Measurements from ENCODE around the gene C10orf120. TPM values are rescaled to one million over a fixed set of nuclear protein-coding genes. Genes with fewer than 3 reads are reported as not detected.

Gene C10orf120
- total and polyA plus RNA-seq, 10 of the 15 experiments (the other 5 are each of a cell fraction or from before 2014, with no cell fraction given) = not detected

DNA sequence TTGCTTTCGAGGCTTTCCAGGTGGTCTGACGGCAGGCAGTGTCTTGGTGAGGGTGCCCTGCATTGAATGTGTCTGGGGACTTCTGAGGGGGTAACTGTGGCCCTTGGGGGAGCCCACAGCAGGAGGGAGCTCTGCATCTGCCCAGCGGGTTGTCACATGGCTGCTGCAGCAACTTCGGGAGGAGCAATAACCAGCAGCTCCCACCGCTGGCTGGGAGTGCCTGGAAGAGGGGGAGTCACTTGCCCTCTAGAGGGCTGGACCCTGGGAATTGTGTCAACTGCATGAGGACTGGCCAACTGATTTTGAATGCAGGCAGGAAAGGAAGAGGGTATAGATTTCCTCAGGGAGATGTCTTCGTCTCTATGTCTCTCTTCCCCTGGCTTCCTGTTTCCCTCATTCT is 26.4 kb downstream of the C10orf120 start:
- BruUV-seq (replicated peaks) = no TSS peak
- SMC1A ChIA-PET (ENCODE audit: uncharacterized antibody, unreplicated experiment) = no interaction called here
- intact Hi-C loops (cut with micrococcal nuclease; ENCODE audit: unreplicated experiment) = no loop called here
- no peak overlapping the region for H3K9ac ChIP-seq (ENCODE audit: control insufficient read depth, insufficient read depth, low read length)
- in situ Hi-C loops (cut with MboI) = no loop called here
- H3K79me2 ChIP-seq (ENCODE audit: control insufficient read depth, insufficient read depth, low read length) = no peaks in the 10 kb centered on the region
- no peaks in the 10 kb centered on the region for H4K20me1 ChIP-seq (ENCODE audit: control insufficient read depth, insufficient read depth)
- H2AFZ ChIP-seq (ENCODE audit: control insufficient read depth, low read depth, low read length) = no peak overlapping the region
- TF ChIP-seq FOXK2 (IDR thresholded peaks at IDR 0.05) (no peak), NFYA (IDR thresholded peaks at IDR 0.05; ENCODE audit: borderline replicate concordance, low read depth, low read length) (no peak), WRNIP1 (IDR thresholded peaks at IDR 0.05; ENCODE audit: borderline replicate concordance, low read depth, low read length) (no peak)
- CTCF ChIA-PET = interaction anchor here (0.7 kb wide), 1 partner anchor 25 kb away, joined by 3 read pairs; no protein-coding TSS in a partner anchor
- no peak overlapping the region for H3K4me2 ChIP-seq (ENCODE audit: control insufficient read depth, insufficient read depth)
- H3K9me3 ChIP-seq (replicated peaks; ENCODE audit: control insufficient read depth, insufficient read depth, low read length) = no peaks in the 10 kb centered on the region
- ATAC-seq (no peak), DNase-seq (ENCODE audit: low read depth, low spot score) (no peak), FAIRE-seq (no peak)
- RAD21 ChIA-PET (ENCODE audit: unreplicated experiment) = no interaction called here
- peaks cover 0 to 2% of the 10 kb centered on the region in 2 experiments; a peak in 1 of 4 replicates for H3K27me3 ChIP-seq (replicated peaks in 1 of 2; ENCODE audit: control insufficient read depth in 2 of 2, insufficient read depth in 2 of 2, low read length in 1 of 2)
- POLR2A ChIA-PET = no interaction called here
- no peaks in the 10 kb centered on the region for H3K36me3 ChIP-seq (ENCODE audit: control insufficient read depth in 2 of 2, insufficient read depth in 2 of 2, low read length in 1 of 2)
- no peak overlapping the region for H3K4me3 ChIP-seq
- H3K4me1 ChIP-seq (ENCODE audit: control insufficient read depth, insufficient read depth, low read length) = no peaks in the 10 kb centered on the region
- no peak overlapping the region for H3K27ac ChIP-seq (ENCODE audit: control insufficient read depth, insufficient read depth)
- 8% methylated on average over 6 of the region's 6 CpGs for WGBS (ENCODE audit: insufficient coverage, insufficient replicate concordance, low lambda C conversion rate, missing lambda C conversion rate)

DNA sequence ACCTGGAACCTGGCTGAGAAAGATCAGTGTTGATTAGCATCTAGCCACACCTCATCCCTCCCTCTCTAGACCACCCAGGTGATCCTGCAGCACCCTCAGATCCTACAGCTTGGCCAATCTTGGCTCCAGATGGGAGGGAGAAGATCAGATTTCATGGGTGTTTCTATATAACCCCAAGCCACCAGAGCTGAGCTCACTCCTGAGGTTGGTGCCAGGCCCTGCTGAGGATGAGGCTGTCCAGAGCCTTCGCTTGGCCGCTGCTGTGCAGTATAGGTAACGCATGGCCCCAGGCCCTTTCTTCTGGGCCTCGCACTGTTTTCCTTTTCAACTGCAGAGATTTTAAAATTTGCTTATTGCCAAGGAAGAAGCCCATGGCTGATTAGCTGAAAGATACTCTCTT is 27.0 kb downstream of the C10orf120 start:
- Histone ChIP-seq H4K20me1 (ENCODE audit: control insufficient read depth, insufficient read depth) (no peaks in the 10 kb centered on the region), H3K4me3 (no peak overlapping the region), H2AFZ (ENCODE audit: control insufficient read depth, low read depth, low read length) (no peak overlapping the region), H3K9ac (ENCODE audit: control insufficient read depth, insufficient read depth, low read length) (no peak overlapping the region), H3K79me2 (ENCODE audit: control insufficient read depth, insufficient read depth, low read length) (no peaks in the 10 kb centered on the region), H3K9me3 (replicated peaks; ENCODE audit: control insufficient read depth, insufficient read depth, low read length) (no peaks in the 10 kb centered on the region), H3K27ac (ENCODE audit: control insufficient read depth, insufficient read depth) (no peak overlapping the region), H3K4me1 (ENCODE audit: control insufficient read depth, insufficient read depth, low read length) (no peaks in the 10 kb centered on the region), H3K4me2 (ENCODE audit: control insufficient read depth, insufficient read depth) (no peak overlapping the region), H3K36me3 (ENCODE audit: control insufficient read depth in 2 of 2, insufficient read depth in 2 of 2, low read length in 1 of 2) (no peaks in the 10 kb centered on the region), H3K27me3 (replicated peaks in 1 of 2; ENCODE audit: control insufficient read depth in 2 of 2, insufficient read depth in 2 of 2, low read length in 1 of 2) (0 out of 4 replicates have a peak, but pooled peaks cover 0 to 2% of the 10 kb centered on the region in 2 experiments)
- CTCF ChIA-PET = interaction anchor here (0.9 kb wide), 1 partner anchor 24 kb away, joined by 3 read pairs; no protein-coding TSS in a partner anchor
- ATAC-seq = no peak
- no peak for DNase-seq (ENCODE audit: low read depth, low spot score)
- POLR2A ChIA-PET = no interaction called here
- intact Hi-C loops (cut with micrococcal nuclease; ENCODE audit: unreplicated experiment) (no loop called here), in situ Hi-C loops (cut with MboI) (no loop called here)
- WGBS (ENCODE audit: insufficient coverage, insufficient replicate concordance, low lambda C conversion rate, missing lambda C conversion rate) = 69% methylated on average over 4 of the region's 4 CpGs
- FAIRE-seq = no peak
- SMC1A ChIA-PET (ENCODE audit: uncharacterized antibody, unreplicated experiment) = no interaction called here
- RAD21 ChIA-PET (ENCODE audit: unreplicated experiment) = no interaction called here
- no TSS peak for BruUV-seq (replicated peaks)
- TF ChIP-seq CHD4 (IDR thresholded peaks at IDR 0.05) (no peak), ZBTB40 (IDR thresholded peaks at IDR 0.05; ENCODE audit: borderline replicate concordance) (no peak), MXI1 (IDR thresholded peaks at IDR 0.05; ENCODE audit: low read depth, low read length) (no peak), ESRRA (IDR thresholded peaks at IDR 0.05; ENCODE audit: low read length) (no peak), E4F1 (IDR thresholded peaks at IDR 0.05; ENCODE audit: borderline replicate concordance, partially characterized antibody) (no peak), CEBPB (IDR thresholded peaks at IDR 0.05; ENCODE audit: borderline replicate concordance in 1 of 2, low read depth in 2 of 2, low read length in 2 of 2) (no peak)

Measured in GM12878 (cell line).